ENCODE data around the gene DCAF6. TPM values are rescaled to one million over a fixed set of nuclear protein-coding genes. Genes with fewer than 3 reads are reported as not detected.

DCAF6 gene
- polyA plus RNA-seq, 4 donors: 28.9 to 63.2 (median 35.6) TPM

DNA sequence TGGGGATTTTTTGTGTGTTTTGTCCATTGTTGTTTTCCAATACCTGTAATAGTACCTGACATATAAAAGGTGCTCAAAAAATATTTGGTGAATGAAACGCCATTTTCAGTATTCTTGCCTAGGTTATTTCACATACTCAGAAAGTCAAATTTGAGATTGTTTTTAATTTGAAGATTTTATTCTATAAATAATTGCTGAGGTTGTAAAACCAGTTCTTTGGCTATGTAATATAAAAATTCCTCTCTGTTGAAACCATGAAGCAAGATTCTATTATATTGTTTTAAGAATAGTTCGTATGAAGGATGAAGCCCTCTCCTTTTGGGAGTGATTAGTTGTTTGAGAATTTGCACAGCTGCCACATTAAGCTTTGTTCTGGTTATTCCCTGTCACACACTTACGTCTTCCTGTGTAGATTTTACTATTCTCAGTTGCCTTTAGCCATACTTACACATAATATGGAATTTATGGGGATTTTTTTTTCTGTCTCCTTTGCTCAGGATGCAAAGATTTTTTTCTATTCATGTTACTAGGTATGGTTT is 60.6 kb downstream of the DCAF6 start:
- DNase-seq (no peak), FAIRE-seq (no peak)
- no peaks in the 10 kb centered on the region for H3K4me1 ChIP-seq (ENCODE audit: control insufficient read depth in 3 of 3, insufficient read depth in 2 of 3, low read depth in 1 of 3, low read length in 2 of 3)
- WGBS, 3 donors: 90 to 91% (median 91%) methylated on average over 3 of the region's 3 CpGs
- H3K36me3 ChIP-seq (ENCODE audit: control insufficient read depth in 3 of 3, insufficient read depth in 2 of 3, low read depth in 1 of 3, low read length in 3 of 3): peaks cover 2 to 11% (median 6%) of the 10 kb centered on the region in 3 donors
- no peaks in the 10 kb centered on the region for H3K27me3 ChIP-seq (ENCODE audit: control insufficient read depth in 3 of 3, insufficient read depth in 3 of 3, low read length in 3 of 3)
- no peaks in the 10 kb centered on the region for H3K9me3 ChIP-seq (ENCODE audit: control insufficient read depth in 2 of 2, insufficient read depth in 1 of 2, low read depth in 1 of 2, low read length in 1 of 2)
- no peak overlapping the region for H3K4me3 ChIP-seq (ENCODE audit: low read depth in 1 of 3, low read length in 3 of 3)
- H3K27ac ChIP-seq (ENCODE audit: low read depth in 1 of 3, low read length in 2 of 3): no peak overlapping the region

GRCh38 chr1:167999877-168000276 is 63.4 kb downstream of the DCAF6 start:
- H3K4me1 ChIP-seq (ENCODE audit: control insufficient read depth in 3 of 3, insufficient read depth in 2 of 3, low read depth in 1 of 3, low read length in 2 of 3): no peaks in the 10 kb centered on the region
- H3K27ac ChIP-seq (ENCODE audit: low read depth in 1 of 3, low read length in 2 of 3): no peak overlapping the region
- DNase-seq (no peak), FAIRE-seq (no peak)
- WGBS, 3 donors: 54 to 57% (median 57%) methylated on average over 3 of the region's 3 CpGs
- no peaks in the 10 kb centered on the region for H3K27me3 ChIP-seq (ENCODE audit: control insufficient read depth in 3 of 3, insufficient read depth in 3 of 3, low read length in 3 of 3)
- peaks cover 2 to 7% (median 2%) of the 10 kb centered on the region in 3 donors for H3K36me3 ChIP-seq (ENCODE audit: control insufficient read depth in 3 of 3, insufficient read depth in 2 of 3, low read depth in 1 of 3, low read length in 3 of 3)
- no peaks in the 10 kb centered on the region for H3K9me3 ChIP-seq (ENCODE audit: control insufficient read depth in 2 of 2, insufficient read depth in 1 of 2, low read depth in 1 of 2, low read length in 1 of 2)
- no peak overlapping the region for H3K4me3 ChIP-seq (ENCODE audit: low read depth in 1 of 3, low read length in 3 of 3)

- no peak overlapping the region for H3K4me3 ChIP-seq (ENCODE audit: low read depth in 1 of 3, low read length in 3 of 3)
- no peaks in the 10 kb centered on the region for H3K4me1 ChIP-seq (ENCODE audit: control insufficient read depth in 3 of 3, insufficient read depth in 2 of 3, low read depth in 1 of 3, low read length in 2 of 3)
- DNase-seq (no peak), FAIRE-seq (no peak)
- H3K9me3 ChIP-seq (ENCODE audit: control insufficient read depth in 2 of 2, insufficient read depth in 1 of 2, low read depth in 1 of 2, low read length in 1 of 2): no peaks in the 10 kb centered on the region
- H3K36me3 ChIP-seq (ENCODE audit: control insufficient read depth in 3 of 3, insufficient read depth in 2 of 3, low read depth in 1 of 3, low read length in 3 of 3): peaks cover 0 to 3% (median 2%) of the 10 kb centered on the region in 3 donors
- 84 to 90% (median 86%) methylated on average over 3 of the region's 3 CpGs for WGBS, 3 donors
- no peaks in the 10 kb centered on the region for H3K27me3 ChIP-seq (ENCODE audit: control insufficient read depth in 3 of 3, insufficient read depth in 3 of 3, low read length in 3 of 3)
- no peak overlapping the region for H3K27ac ChIP-seq (ENCODE audit: low read depth in 1 of 3, low read length in 2 of 3)
These were observed 64.2 kb downstream of the DCAF6 start for GRCh38 chr1:168000656-168001055.

- no peaks in the 10 kb centered on the region for H3K9me3 ChIP-seq (ENCODE audit: control insufficient read depth in 2 of 2, insufficient read depth in 1 of 2, low read depth in 1 of 2, low read length in 1 of 2)
- no peaks in the 10 kb centered on the region for H3K27me3 ChIP-seq (ENCODE audit: control insufficient read depth in 3 of 3, insufficient read depth in 3 of 3, low read length in 3 of 3)
- no peak overlapping the region for H3K27ac ChIP-seq (ENCODE audit: low read depth in 1 of 3, low read length in 2 of 3)
- H3K4me1 ChIP-seq (ENCODE audit: control insufficient read depth in 3 of 3, insufficient read depth in 2 of 3, low read depth in 1 of 3, low read length in 2 of 3): no peaks in the 10 kb centered on the region
- peaks cover 0 to 3% (median 1%) of the 10 kb centered on the region in 3 donors for H3K36me3 ChIP-seq (ENCODE audit: control insufficient read depth in 3 of 3, insufficient read depth in 2 of 3, low read depth in 1 of 3, low read length in 3 of 3)
- H3K4me3 ChIP-seq (ENCODE audit: low read depth in 1 of 3, low read length in 3 of 3): no peak overlapping the region
- DNase-seq (no peak), FAIRE-seq (no peak)
- 94 to 100% (median 98%) methylated on average over 1 of the region's 1 CpG for WGBS, 3 donors
These were observed 64.7 kb downstream of the DCAF6 start for GRCh38 chr1:168001213-168001612.

- Histone ChIP-seq H3K27me3 (ENCODE audit: control insufficient read depth in 3 of 3, insufficient read depth in 3 of 3, low read length in 3 of 3) (no peaks in the 10 kb centered on the region), H3K4me3 (ENCODE audit: low read depth in 1 of 3, low read length in 3 of 3) (no peak overlapping the region), H3K27ac (ENCODE audit: low read depth in 1 of 3, low read length in 2 of 3) (no peak overlapping the region), H3K9me3 (ENCODE audit: control insufficient read depth in 2 of 2, insufficient read depth in 1 of 2, low read depth in 1 of 2, low read length in 1 of 2) (no peaks in the 10 kb centered on the region), H3K36me3 (ENCODE audit: control insufficient read depth in 3 of 3, insufficient read depth in 2 of 3, low read depth in 1 of 3, low read length in 3 of 3) (peaks cover 0 to 7% (median 3%) of the 10 kb centered on the region in 3 donors), H3K4me1 (ENCODE audit: control insufficient read depth in 3 of 3, insufficient read depth in 2 of 3, low read depth in 1 of 3, low read length in 2 of 3) (no peaks in the 10 kb centered on the region)
- no peak for DNase-seq
- no peak for FAIRE-seq
- WGBS, 3 donors: 94 to 100% (median 98%) methylated on average over 2 of the region's 2 CpGs
These were observed 68.0 kb downstream of the DCAF6 start for GRCh38 chr1:168004531-168004930.

DNA sequence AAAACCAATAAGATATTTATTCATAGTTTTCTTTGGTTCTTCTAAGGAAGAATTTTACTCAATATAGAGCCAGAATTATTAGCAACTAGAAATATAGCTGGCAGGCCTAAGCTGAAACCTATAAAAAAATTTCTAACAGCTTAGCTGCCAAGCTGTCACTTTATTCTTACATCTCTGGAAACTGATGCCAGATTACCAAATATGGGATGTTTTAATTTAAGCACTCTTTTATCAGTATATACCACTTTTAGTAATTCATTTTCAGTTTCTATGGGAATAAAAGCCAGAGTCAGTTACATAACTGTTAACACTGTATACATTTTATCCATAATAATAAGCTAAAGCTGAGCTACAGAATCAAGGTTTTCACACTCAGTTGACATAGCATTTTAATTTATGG is 69.0 kb downstream of the DCAF6 start:
- Histone ChIP-seq H3K27ac (ENCODE audit: low read depth in 1 of 3, low read length in 2 of 3) (no peak overlapping the region), H3K4me1 (ENCODE audit: control insufficient read depth in 3 of 3, insufficient read depth in 2 of 3, low read depth in 1 of 3, low read length in 2 of 3) (no peaks in the 10 kb centered on the region), H3K9me3 (ENCODE audit: control insufficient read depth in 2 of 2, insufficient read depth in 1 of 2, low read depth in 1 of 2, low read length in 1 of 2) (no peaks in the 10 kb centered on the region), H3K36me3 (ENCODE audit: control insufficient read depth in 3 of 3, insufficient read depth in 2 of 3, low read depth in 1 of 3, low read length in 3 of 3) (peaks cover 0 to 7% (median 3%) of the 10 kb centered on the region in 3 donors), H3K4me3 (ENCODE audit: low read depth in 1 of 3, low read length in 3 of 3) (no peak overlapping the region), H3K27me3 (ENCODE audit: control insufficient read depth in 3 of 3, insufficient read depth in 3 of 3, low read length in 3 of 3) (no peaks in the 10 kb centered on the region)
- FAIRE-seq (no peak), DNase-seq (no peak)

DNA sequence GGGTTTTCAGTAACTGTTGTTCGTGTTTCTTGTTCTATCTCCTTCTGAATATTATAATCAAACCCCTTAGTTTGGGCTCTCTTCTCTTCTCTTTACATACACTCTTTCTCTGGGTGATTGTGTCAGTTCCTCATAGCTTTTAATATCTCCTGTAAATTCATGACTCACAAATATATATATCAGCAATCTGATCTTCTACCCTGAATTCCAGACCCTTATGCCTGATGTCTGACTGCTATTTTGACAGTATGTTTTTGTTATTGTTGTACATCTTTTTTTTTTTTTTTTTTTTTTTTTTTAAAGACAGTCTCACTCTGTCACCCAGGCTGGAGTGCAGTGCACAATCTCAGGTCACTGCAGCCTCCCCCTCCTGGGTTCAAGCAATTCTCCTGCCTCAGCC is 71.2 kb downstream of the DCAF6 start:
- no peak for FAIRE-seq
- Histone ChIP-seq H3K27ac (ENCODE audit: low read depth in 1 of 3, low read length in 2 of 3) (no peak overlapping the region), H3K9me3 (ENCODE audit: control insufficient read depth in 2 of 2, insufficient read depth in 1 of 2, low read depth in 1 of 2, low read length in 1 of 2) (no peaks in the 10 kb centered on the region), H3K27me3 (ENCODE audit: control insufficient read depth in 3 of 3, insufficient read depth in 3 of 3, low read length in 3 of 3) (no peaks in the 10 kb centered on the region), H3K4me1 (ENCODE audit: control insufficient read depth in 3 of 3, insufficient read depth in 2 of 3, low read depth in 1 of 3, low read length in 2 of 3) (no peaks in the 10 kb centered on the region), H3K4me3 (ENCODE audit: low read depth in 1 of 3, low read length in 3 of 3) (no peak overlapping the region), H3K36me3 (ENCODE audit: control insufficient read depth in 3 of 3, insufficient read depth in 2 of 3, low read depth in 1 of 3, low read length in 3 of 3) (peaks cover 0 to 7% (median 3%) of the 10 kb centered on the region in 3 donors)
- WGBS, 3 donors: 89 to 93% (median 92%) methylated on average over 1 of the region's 1 CpG
- no peak for DNase-seq

GRCh38 chr1:168008595-168008994 is 72.1 kb downstream of the DCAF6 start:
- WGBS, 3 donors: 11 to 70% (median 62%) methylated on average over 5 of the region's 5 CpGs
- FAIRE-seq: no peak

DNA sequence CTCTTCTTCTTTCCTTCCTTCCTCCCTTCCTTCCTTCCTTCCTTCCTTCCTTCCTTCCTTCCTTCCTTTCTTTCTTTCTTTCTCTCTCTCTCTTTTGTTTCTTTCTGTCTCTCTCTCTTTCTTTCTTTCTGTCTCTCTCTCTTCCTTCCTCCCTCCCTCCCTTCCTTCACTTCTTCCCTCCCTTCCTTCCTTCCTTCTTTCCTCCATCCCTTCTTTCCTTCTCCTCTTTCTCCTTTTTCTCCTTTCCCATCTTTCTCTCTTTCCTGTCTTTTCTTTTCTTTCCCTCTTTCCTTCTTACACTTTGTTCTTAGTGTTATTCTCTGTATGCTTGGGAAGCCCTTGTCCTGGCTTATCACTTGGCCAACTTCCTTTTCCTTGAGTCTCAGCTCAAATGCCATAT is 72.8 kb downstream of the DCAF6 start:
- Histone ChIP-seq H3K4me3 (ENCODE audit: low read depth in 1 of 3, low read length in 3 of 3) (no peak overlapping the region), H3K9me3 (ENCODE audit: control insufficient read depth in 2 of 2, insufficient read depth in 1 of 2, low read depth in 1 of 2, low read length in 1 of 2) (no peaks in the 10 kb centered on the region), H3K27me3 (ENCODE audit: control insufficient read depth in 3 of 3, insufficient read depth in 3 of 3, low read length in 3 of 3) (no peaks in the 10 kb centered on the region), H3K4me1 (ENCODE audit: control insufficient read depth in 3 of 3, insufficient read depth in 2 of 3, low read depth in 1 of 3, low read length in 2 of 3) (no peaks in the 10 kb centered on the region), H3K36me3 (ENCODE audit: control insufficient read depth in 3 of 3, insufficient read depth in 2 of 3, low read depth in 1 of 3, low read length in 3 of 3) (peaks cover 0 to 11% (median 3%) of the 10 kb centered on the region in 3 donors), H3K27ac (ENCODE audit: low read depth in 1 of 3, low read length in 2 of 3) (no peak overlapping the region)
- no peak for FAIRE-seq
- DNase-seq: peak in 1 of 2 donors; percentile 36

More at GRCh38 chr1:168008595-168008994, 72.1 kb downstream of the DCAF6 start:
- Histone ChIP-seq H3K27me3 (ENCODE audit: control insufficient read depth in 3 of 3, insufficient read depth in 3 of 3, low read length in 3 of 3) (no peaks in the 10 kb centered on the region), H3K9me3 (ENCODE audit: control insufficient read depth in 2 of 2, insufficient read depth in 1 of 2, low read depth in 1 of 2, low read length in 1 of 2) (no peaks in the 10 kb centered on the region), H3K4me3 (ENCODE audit: low read depth in 1 of 3, low read length in 3 of 3) (no peak overlapping the region), H3K36me3 (ENCODE audit: control insufficient read depth in 3 of 3, insufficient read depth in 2 of 3, low read depth in 1 of 3, low read length in 3 of 3) (peaks cover 0 to 8% (median 3%) of the 10 kb centered on the region in 3 donors), H3K27ac (ENCODE audit: low read depth in 1 of 3, low read length in 2 of 3) (no peak overlapping the region), H3K4me1 (ENCODE audit: control insufficient read depth in 3 of 3, insufficient read depth in 2 of 3, low read depth in 1 of 3, low read length in 2 of 3) (no peaks in the 10 kb centered on the region)
- DNase-seq: peak in 1 of 2 donors; percentile 47
